Mucosa of rectum (tissue), 2 donors: Measurements from ENCODE around the gene KHSRP.

Experiments used
- H3K27ac ChIP-seq, 2 donors: one replicate each; pipeline ENCODE4 v1.7.0; 2013; ENCODE audit warnings: inconsistent platforms in 2 of 2, low read depth in 2 of 2, low read length in 2 of 2
- H3K27me3 ChIP-seq, 2 donors: one replicate each; pipeline ENCODE4 v1.7.0; 2013; ENCODE audit warnings: low read length in 2 of 2; ENCODE audit not compliant: control insufficient read depth in 2 of 2, insufficient read depth in 2 of 2
- H3K36me3 ChIP-seq, 2 donors: one replicate each; pipeline ENCODE4 v1.7.0; 2013; ENCODE audit warnings: low read length in 2 of 2; ENCODE audit not compliant: control insufficient read depth in 2 of 2, insufficient read depth in 2 of 2
- H3K4me1 ChIP-seq, 2 donors: one replicate each; pipeline ENCODE4 v1.7.0; 2013; ENCODE audit warnings: low read length in 2 of 2, mild to moderate bottlenecking in 1 of 2; ENCODE audit not compliant: control insufficient read depth in 2 of 2, insufficient read depth in 2 of 2
- H3K4me3 ChIP-seq, 2 donors: one replicate each; pipeline ENCODE4 v1.7.0; 2013; ENCODE audit warnings: low read length in 2 of 2
- H3K9ac ChIP-seq, 2 donors: one replicate each; pipeline ENCODE4 v1.7.0; 2013; ENCODE audit warnings: low read length in 2 of 2, low read depth in 1 of 2, mild to moderate bottlenecking in 1 of 2
- H3K9me3 ChIP-seq, 2 donors: one replicate each; pipeline ENCODE4 v1.7.0; 2013; ENCODE audit warnings: low read length in 2 of 2; ENCODE audit not compliant: control insufficient read depth in 2 of 2
- donor health status: healthy.
- donor health status: Normal muscosa, but diverticular disease.

The KHSRP gene

DNA sequence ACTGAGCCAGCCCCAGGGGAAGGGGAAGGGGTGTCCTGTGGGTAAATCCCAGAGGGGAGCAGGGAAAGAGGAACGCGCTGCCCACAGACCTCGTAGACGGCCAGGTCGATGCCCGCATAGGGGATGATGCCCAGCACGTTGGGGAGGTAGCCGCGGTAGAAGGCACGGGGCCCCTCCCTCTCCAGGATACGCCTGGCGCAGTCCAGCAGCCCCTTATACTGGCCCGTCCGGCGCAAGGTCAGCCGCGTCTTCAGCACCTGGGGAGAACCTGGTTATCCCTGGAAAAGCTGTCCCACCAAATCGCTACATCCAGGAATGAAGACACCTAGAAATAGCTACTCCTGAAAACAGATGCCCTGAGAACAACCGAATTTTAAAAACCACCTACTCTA is 27.6 kb upstream of the KHSRP start:
- Histone ChIP-seq H3K27ac (no peak overlapping the region), H3K4me3 (no peak overlapping the region), H3K9ac (no peak overlapping the region), H3K27me3 (no peaks in the 10 kb centered on the region), H3K36me3 (peaks cover 22 to 27% of the 10 kb centered on the region in 2 donors), H3K4me1 (no peaks in the 10 kb centered on the region), H3K9me3 (peaks cover 0 to 3% of the 10 kb centered on the region in 2 donors)

DNA sequence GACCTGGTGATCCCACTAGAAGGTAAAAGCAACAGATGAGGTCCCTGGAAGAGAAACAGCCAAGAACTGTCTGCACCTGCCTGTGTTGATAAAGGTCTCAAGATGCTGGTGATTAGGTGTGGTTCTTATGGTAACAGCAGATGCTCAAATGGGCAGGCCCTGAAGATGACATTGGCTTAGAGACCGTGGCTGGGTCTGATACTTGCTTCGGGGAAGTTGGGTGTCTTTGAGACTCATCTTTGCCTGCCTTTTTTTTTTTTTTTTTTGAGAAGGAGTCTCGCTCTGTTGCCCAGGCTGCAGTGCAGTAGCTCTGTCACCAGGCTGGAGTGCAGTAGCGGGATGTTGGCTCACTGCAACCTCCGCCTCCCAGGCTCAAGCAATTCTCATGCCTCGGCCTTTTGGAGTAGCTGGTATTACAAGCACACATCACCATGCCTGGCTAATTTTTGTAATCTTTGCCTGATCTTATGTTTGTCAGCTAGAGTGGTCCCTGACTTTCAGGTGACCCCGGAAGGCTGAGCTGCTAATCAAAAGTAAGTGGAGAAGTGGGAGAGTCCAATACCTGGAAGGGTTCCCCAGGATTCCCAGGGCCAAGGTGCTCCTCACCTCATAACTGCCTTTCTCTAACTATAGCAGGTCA is 27.1 kb upstream of the KHSRP start:
- Histone ChIP-seq H3K27ac (no peak overlapping the region), H3K9ac (no peak overlapping the region), H3K36me3 (peaks cover 22 to 24% of the 10 kb centered on the region in 2 donors), H3K27me3 (no peaks in the 10 kb centered on the region), H3K9me3 (peaks cover 0 to 3% of the 10 kb centered on the region in 2 donors), H3K4me1 (no peaks in the 10 kb centered on the region), H3K4me3 (no peak overlapping the region)

DNA sequence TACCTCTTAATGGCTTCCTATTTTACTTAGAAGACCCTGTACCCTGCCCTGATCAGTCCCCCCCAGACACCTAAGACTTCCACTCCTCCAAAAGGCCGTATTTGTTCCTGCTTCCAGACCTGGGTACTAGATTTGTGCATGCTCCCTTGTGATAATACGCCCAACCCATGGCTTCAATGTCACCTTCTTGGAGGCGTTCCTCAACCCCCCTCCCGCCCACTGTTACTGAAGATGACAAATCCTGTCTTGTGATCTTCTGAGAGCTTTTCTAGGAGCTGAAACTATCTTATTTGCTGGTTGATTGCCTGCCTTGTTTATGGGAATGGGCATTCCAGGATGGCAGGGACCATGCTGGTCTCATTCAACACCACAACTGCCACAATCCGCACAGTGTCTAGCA is 25.6 kb upstream of the KHSRP start:
- Histone ChIP-seq H3K9ac (no peak overlapping the region), H3K27me3 (no peaks in the 10 kb centered on the region), H3K27ac (no peak overlapping the region), H3K4me3 (no peak overlapping the region), H3K36me3 (peaks cover 19 to 21% of the 10 kb centered on the region in 2 donors), H3K4me1 (no peaks in the 10 kb centered on the region), H3K9me3 (peaks cover 0 to 3% of the 10 kb centered on the region in 2 donors)

DNA sequence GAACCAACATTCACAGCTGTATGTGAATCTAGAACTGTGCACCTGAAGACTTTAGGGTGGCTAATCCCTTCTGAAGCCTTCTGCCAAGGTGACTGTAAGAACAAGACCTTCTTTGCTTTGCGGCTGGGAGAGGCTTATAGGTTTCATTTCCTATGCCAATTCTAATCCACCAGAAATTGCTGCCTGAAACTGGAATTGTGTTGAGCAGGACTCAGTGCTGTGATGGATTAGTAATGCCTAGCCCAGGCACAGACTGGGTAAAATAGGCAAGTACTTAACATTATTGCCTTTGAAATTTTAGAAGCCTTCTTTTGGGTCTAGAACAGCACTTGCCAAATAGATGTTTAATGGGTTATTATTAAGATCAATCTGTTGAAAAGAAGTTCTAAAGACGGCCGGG is 23.4 kb upstream of the KHSRP start:
- Histone ChIP-seq H3K4me3 (no peak overlapping the region), H3K27ac (no peak overlapping the region), H3K36me3 (peaks cover 5 to 9% of the 10 kb centered on the region in 2 donors), H3K9me3 (no peaks in the 10 kb centered on the region), H3K4me1 (no peaks in the 10 kb centered on the region), H3K9ac (no peak overlapping the region), H3K27me3 (no peaks in the 10 kb centered on the region)

DNA sequence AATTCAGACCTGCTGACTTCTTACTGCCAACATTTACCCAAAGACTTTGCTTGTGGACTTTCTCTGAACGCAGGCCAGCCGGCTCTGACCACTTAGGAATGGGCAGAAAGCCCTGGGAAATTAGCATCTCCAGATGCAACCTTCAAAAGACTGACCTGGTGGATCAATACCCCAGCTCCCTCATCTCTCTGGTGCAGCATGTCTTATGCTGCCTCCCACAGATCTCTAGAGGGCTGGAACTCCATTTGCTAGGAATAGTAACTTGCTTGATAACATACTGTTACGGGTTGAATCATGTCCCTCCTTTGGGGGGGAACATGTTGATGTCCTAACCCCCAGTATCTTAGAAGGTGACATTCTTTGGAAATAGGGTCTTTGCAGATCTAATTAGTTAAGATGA is 21.8 kb upstream of the KHSRP start:
- H3K27me3 ChIP-seq: no peaks in the 10 kb centered on the region
- no peak overlapping the region for H3K9ac ChIP-seq
- peaks cover 4 to 5% of the 10 kb centered on the region in 2 donors for H3K36me3 ChIP-seq
- no peak overlapping the region for H3K27ac ChIP-seq
- H3K4me3 ChIP-seq: no peak overlapping the region
- H3K9me3 ChIP-seq: no peaks in the 10 kb centered on the region
- no peaks in the 10 kb centered on the region for H3K4me1 ChIP-seq

DNA sequence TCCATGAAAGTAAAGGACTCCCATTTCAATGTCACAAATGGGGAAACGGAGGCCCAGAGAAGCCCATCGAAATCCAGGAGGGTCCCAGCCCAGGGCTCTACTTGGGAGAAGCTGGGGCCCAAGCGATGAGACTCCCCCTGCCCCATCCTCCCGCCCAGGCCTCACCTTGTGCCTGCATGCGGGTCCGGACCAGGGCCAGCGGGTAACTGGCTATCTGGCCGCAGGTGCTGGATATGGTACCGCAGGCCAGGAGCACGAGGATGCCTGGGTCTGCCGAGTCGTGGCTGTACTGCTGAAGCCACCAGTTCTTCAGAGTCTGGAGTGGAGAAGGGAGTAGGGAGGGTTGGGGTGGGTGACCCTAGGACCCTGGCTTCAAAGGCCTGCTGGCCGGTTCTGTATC is 19.4 kb upstream of the KHSRP start:
- Histone ChIP-seq H3K27me3 (no peaks in the 10 kb centered on the region), H3K27ac (no peak overlapping the region), H3K4me1 (no peaks in the 10 kb centered on the region), H3K36me3 (peaks cover 0 to 3% of the 10 kb centered on the region in 2 donors), H3K9ac (no peak overlapping the region), H3K9me3 (no peaks in the 10 kb centered on the region), H3K4me3 (no peak overlapping the region)

DNA sequence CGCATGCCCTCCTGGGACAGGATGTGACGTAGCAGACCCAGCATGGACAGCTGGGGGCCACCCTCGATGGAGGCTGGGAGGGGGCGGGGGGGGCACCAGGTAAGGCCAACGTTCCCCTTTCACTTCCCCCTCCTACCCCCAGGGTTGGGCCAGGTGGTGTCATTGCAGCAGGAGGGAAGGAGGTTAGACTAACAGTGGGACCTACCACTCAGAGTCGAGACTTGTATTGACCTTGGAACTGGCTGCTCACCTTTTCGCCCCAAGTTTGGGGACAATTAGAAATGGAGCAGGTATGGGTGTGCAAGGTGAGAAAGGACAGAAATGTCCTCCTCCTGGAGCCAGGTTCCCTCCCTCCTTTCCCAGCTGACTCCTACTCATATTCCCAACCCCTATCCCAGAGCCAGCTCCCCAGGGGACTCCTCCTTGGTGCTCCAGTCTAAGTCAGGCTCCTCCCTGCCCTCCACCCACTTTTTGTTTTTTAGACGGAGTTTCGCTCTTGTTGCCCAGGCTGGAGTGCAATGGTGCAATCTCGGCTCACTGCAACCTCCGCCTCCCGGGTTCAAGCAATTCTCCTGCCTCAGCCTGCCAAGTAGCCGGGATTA is 17.6 kb upstream of the KHSRP start:
- no peak overlapping the region for H3K27ac ChIP-seq
- no peaks in the 10 kb centered on the region for H3K4me1 ChIP-seq
- no peak overlapping the region for H3K9ac ChIP-seq
- no peaks in the 10 kb centered on the region for H3K27me3 ChIP-seq
- no peak overlapping the region for H3K4me3 ChIP-seq
- H3K36me3 ChIP-seq: peaks cover 0 to 3% of the 10 kb centered on the region in 2 donors
- H3K9me3 ChIP-seq: no peaks in the 10 kb centered on the region

DNA sequence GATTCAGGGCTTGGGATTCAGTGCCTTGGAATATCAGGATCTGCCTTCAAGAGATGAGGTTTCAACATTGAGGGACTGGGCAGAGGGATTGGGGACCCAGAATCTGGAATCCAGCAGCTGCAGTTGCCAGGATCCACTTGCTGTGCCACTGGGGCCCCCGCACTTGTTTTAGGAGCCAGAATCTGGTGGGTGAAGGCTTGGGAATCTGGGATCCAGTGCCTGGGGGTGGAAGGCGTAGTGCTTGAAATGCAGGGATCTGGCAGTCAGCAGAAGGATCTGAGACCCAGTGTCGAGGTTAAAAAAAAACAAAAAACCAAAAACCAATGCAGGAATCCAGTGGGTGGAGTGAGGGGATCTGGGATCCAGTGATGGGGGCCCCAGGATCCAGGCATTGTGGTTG is 16.3 kb upstream of the KHSRP start:
- no peak overlapping the region for H3K9ac ChIP-seq
- H3K27ac ChIP-seq: no peak overlapping the region
- no peaks in the 10 kb centered on the region for H3K4me1 ChIP-seq
- H3K36me3 ChIP-seq: peaks cover 0 to 2% of the 10 kb centered on the region in 2 donors
- no peaks in the 10 kb centered on the region for H3K27me3 ChIP-seq
- no peaks in the 10 kb centered on the region for H3K9me3 ChIP-seq
- H3K4me3 ChIP-seq: no peak overlapping the region

DNA sequence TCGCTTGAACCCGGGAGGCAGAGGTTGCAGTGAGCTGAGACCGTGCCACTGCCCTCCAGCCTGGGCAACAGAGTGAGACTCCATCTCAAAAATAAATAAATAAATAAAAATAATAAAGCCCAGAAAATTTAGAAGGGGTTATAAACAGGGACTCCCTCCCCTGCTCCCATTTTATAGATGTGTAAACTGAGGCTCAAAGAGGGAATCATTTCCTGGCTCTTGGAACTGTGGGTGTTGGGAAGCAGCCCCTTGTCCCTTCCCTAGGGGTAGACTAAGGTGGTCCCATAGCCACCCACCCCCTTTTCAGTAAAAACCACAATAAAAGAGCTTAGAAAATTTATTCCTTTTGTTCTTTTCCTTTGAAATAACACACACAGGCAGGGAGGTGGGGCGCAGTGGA is 15.1 kb upstream of the KHSRP start:
- Histone ChIP-seq H3K27me3 (no peaks in the 10 kb centered on the region), H3K9ac (no peak overlapping the region), H3K9me3 (no peaks in the 10 kb centered on the region), H3K4me3 (no peak overlapping the region), H3K36me3 (no peaks in the 10 kb centered on the region), H3K27ac (no peak overlapping the region), H3K4me1 (no peaks in the 10 kb centered on the region)

DNA sequence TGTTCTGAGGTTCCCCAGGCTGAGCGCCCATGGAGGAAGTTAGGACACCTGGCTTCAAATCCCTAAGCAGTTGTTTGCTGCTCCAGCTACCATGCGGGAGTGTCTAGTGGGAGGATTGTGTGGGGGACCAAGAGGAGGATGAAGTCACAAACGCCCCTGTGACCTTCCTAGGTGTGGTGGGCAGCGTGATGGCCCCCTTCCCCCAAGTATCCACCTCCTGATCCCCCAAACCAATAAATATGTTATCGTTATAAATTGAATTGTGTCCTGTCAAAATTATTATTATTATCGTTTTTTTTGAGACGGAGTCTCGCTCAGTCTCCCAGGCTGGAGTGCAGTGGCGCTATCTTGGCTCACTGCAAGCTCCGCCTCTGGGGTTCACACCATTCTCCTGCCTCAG is 9.1 kb upstream of the KHSRP start, which contains the start of gene SLC25A41:
Gene SLC25A41 (minus strand): TSS at position 101 of the 400 bp plus-strand sequence. CDS start 70 bp downstream, at position 31.
- no peaks in the 10 kb centered on the region for H3K4me1 ChIP-seq
- H3K9me3 ChIP-seq: no peaks in the 10 kb centered on the region
- H3K9ac ChIP-seq: no peak within 1 kb of the TSS
- H3K4me3 ChIP-seq: no peak within 1 kb of the TSS
- no peaks in the 10 kb centered on the region for H3K36me3 ChIP-seq
- no peaks in the 10 kb centered on the region for H3K27me3 ChIP-seq
- H3K27ac ChIP-seq: no peak within 1 kb of the TSS
